HTERT RPE-1 (cell line): ENCODE data around the gene LZTR1.
"Not testable (repeated sequence)": the region's sequence is repeated elsewhere in the genome, so short reads cannot be mapped to it uniquely, and the experiment has no call there.

ENCODE experiments used
- in situ Hi-C: fragments of 300-500 bp; cut with MboI; formaldehyde crosslinking; loops from 4 replicates; pipeline ENCODE4 v1.14.3; 2020; ENCODE audit warnings: low sequenced_read_pairs

Gene LZTR1

GRCh38 chr22:20965104-20965887, 16.8 kb upstream of the LZTR1 start:
- in situ Hi-C loops = no loop called here

- in situ Hi-C loops = no loop called here
Measured at GRCh38 chr22:20965888-20966855, 15.9 kb upstream of the LZTR1 start.

- in situ Hi-C loops = no loop called here
Measured at GRCh38 chr22:20966883-20967696, 15.0 kb upstream of the LZTR1 start, which contains the start of gene AIFM3. AIFM3 (plus strand) TSS chr22:20967255; CDS start chr22:20967945, 690 bp downstream.

GRCh38 chr22:20967697-20968211, 14.3 kb upstream of the LZTR1 start:
- in situ Hi-C loops = no loop called here

- in situ Hi-C loops = no loop called here
Measured at GRCh38 chr22:20968281-20968977, 13.7 kb upstream of the LZTR1 start.

GRCh38 chr22:20970939-20971657, 11.0 kb upstream of the LZTR1 start:
- in situ Hi-C loops = no loop called here

GRCh38 chr22:20972014-20972694, 9.9 kb upstream of the LZTR1 start:
- in situ Hi-C loops = not testable (repeated sequence)

- in situ Hi-C loops = no loop called here
Measured at GRCh38 chr22:20972933-20973577, 9.0 kb upstream of the LZTR1 start.

GRCh38 chr22:20973634-20974286, 8.3 kb upstream of the LZTR1 start:
- in situ Hi-C loops = no loop called here

GRCh38 chr22:20974336-20974955, 7.7 kb upstream of the LZTR1 start:
- in situ Hi-C loops = no loop called here

GRCh38 chr22:20975541-20976290, 6.4 kb upstream of the LZTR1 start:
- in situ Hi-C loops = no loop called here

- in situ Hi-C loops = no loop called here
Measured at GRCh38 chr22:20976291-20976877, 5.7 kb upstream of the LZTR1 start.

GRCh38 chr22:20977019-20977418, 5.1 kb upstream of the LZTR1 start:
- in situ Hi-C loops = no loop called here

GRCh38 chr22:20977516-20978170, 4.5 kb upstream of the LZTR1 start:
- in situ Hi-C loops = no loop called here

- in situ Hi-C loops = no loop called here
Measured at GRCh38 chr22:20978419-20978818, 3.7 kb upstream of the LZTR1 start.
